NCI-H128 (cell line): ENCODE results near the gene DIS3L2.

Experiments used
- DNase-seq: peaks from one replicate; lab custom pipeline; 2025; ENCODE audit not compliant: unreplicated experiment; lab: John Stamatoyannopoulos, UW

Gene DIS3L2

DNA sequence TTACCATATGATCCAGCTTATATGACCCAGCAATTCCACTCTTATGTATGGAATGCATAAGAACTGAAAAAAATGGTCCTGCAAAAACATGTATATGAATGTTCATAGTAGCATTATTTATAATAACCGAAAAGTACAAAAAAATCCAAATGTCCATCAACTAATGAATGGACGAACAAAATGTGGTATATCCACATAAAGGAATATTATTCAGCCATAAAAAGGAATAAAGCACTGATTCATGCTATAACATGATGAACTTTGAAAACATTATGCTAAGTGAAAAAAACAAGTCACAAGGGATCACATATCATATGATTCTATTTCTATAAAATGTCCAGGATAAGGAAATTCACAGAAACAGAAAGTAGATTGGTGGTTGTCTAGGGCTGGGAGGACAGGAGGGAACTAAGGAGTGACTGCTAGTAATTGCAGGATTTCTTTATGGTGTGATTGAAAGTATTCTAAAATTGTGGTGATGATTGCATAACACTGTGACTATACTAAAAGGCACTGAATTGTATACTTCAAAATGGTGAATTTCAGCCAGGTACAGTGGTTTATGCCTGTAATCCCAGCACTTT lies 10.0 kb upstream of the DIS3L2 start:
- no peak for DNase-seq

DNA sequence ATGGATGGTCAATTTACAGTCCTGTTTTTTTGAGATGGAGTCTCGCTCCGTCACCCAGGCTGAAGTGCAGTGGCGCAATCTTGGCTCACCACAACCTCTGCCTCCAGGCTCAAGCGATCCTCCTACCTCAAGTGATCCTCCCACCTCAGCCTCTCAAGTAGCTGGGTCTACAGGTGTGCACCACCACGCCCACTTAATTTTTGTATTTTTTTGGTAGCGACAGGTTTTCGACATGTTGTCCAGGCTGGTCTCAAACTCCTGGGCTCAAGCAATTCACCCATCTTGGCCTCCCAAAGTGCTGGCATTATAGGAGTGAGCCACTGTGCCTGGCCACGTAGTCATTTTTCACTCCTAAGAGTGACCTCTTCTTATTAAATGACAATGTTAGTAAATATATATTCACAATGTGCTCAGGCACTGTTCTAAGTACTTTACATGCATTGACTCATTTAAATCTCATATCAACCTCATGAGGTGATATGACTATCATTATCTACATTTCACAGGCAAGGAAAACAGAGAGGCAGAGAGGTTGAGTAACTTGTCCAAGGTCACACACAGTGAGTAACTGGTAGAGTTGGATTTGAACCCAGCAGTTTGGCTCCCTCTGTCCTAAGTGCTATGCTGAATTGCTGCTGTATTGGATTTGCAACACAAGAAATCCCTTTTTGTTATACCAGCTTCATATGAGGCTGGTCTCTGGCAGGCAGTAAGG lies 5.6 kb upstream of the DIS3L2 start:
- DNase-seq, result no peak

DNA sequence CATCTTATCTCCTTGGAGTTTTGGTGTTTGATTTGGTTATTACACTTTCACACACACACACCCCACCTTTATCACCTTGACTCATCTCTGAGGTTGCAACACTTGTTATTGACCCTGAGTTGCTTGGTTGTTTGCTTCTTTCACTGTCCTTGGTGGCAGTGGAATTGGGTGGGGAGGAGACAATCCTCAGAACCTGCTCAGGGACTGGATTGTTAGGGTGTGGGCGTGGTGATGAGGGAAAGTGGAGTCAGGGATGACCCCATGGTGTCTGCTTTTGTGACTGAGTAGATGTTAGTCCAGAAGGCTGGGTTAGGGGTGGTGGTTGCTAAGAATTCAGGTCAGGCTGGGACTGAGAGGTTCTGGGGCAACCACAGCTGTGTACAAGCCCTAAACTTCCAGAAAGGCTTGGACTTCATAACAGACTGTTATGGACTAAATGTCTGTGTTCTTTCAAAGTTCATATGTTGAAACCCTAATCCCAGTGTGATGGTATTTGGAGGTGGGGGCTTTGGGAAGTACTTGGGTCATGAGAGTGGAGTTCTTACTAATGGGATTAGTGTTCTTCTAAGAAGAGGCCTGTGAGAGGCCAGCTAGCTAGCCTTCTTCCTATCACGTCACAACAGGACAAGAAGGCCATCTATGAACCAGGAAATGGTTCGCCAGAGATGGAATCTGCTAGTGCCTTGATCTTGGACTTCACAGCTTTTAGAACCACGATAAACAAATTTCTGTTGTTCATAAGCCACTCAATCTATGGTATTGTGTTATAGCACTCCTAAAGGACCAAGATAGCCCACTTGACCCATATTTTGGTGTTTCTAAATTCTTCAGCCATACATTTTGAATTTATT lies 3.4 kb upstream of the DIS3L2 start:
- DNase-seq, result no peak

DNA sequence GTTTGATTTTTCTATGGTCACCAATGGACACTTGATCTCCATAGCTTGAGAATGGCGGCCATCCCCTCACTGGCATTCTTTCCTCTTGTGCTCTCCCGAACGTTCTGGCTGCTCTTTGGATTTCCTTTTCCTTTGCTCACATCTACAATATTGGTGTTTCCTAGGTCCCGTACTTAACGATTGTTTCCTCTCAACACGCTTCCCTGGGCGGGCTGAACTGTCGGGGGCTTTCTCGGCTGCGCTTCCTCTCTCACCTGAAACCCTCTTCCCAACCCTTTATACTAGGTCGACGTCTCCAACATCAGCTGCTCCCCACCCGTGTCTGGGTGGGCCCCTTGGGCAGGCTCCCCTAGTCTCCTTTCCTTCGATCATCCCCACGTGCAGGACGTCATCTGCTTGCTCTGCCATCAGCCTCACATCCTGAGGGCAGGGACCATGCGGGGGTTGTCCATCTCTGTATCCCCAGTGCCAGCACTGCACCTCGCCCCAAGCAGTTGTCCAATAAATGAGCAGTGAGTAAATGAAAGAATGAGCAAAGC lies 634 bp upstream of the DIS3L2 start:
- DNase-seq, result no peak

DNA sequence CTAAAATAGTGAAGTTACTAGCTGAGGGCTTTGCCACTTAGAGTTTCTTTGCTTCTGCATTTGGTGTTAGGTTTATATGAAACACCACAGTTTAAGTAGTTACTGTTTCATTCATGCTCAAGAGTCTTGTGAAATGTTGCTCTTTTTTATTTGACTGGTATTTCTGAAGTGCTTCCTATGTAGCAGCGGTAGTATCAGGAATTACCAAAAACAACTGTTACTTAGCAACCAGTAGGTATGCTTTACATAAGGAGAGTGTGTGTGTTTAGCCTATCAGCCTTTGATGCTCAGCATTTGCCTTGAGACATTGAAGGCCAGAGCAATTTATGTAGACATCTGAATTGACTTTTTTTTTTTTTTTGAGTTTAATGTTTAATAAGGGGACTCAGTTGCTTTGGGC lies 3.6 kb downstream of the DIS3L2 start:
- DNase-seq, result no peak

DNA sequence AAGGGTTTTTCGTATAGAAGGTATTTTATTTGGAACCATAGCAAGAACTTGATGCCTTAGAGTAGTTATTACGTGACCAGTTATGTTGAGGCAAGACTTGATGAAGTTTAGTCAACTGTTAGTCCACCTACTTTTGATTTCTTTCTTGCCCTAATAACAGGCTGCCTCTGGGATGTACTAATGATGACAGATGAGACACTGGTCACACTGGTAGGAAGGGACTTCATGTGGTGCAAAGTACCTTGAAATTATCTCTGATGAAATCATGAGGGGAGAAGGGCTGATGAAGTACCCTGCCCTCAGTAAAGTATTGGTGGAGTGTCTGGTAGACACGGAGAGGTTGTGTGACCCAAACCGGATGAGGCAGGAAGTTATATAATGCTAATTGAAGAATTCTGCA lies 5.4 kb downstream of the DIS3L2 start:
- no peak for DNase-seq

DNA sequence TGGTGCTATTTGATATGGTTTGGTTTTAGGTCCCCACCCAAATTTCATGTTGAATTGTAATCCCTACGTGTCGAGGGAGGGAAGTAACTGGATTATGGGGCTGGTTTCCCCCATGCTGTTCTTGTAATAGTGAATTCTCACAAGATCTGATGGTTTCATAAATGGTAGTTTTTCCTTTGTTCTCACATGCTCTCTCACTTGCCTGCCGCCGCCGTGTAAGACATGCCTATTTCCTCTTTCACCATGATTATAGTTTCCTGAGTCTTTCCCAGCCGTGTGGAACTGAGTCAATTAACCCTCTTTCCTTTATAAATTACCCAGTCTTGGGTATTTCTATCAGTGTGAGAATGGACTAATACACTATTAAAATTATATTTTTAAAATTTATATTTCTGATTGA lies 7.3 kb downstream of the DIS3L2 start:
- DNase-seq, result no peak

DNA sequence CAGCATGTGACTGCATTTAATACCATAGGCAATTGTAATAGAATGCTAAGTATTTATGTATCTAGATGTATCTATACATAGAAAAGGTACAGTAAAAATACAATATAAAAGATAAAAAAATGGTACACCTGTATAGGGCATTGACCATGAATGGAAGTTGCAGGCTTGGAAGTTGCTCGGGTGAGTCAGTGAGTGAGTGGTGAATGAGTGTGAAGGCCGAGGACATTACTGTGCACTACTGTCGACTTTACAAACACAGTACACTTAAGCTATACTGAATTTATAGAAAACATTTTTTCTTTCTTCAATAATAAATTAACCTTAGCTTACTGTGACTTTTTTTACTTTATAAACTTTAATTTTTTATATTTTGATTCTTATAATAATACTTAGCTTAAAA lies 8.9 kb downstream of the DIS3L2 start:
- DNase-seq, result no peak

DNA sequence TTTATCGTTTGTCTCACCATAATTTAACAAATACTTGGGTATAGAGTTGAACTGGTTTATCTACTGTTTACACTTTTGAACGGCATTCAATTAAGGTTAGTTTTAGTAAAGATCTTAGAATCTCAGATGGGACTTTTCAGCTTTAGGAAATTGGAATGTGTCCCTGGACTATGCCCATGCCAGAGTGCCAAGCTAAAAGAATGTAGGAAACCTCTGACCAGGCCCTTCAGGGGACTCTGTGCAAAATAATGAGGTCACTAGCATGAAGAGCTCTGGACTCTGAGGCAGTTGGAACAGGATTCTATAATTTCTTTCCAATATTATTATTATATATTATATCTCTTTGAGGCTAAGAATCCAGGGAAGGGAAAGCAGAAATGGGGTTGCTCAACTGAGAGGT lies 13.5 kb downstream of the DIS3L2 start:
- no peak for DNase-seq

DNA sequence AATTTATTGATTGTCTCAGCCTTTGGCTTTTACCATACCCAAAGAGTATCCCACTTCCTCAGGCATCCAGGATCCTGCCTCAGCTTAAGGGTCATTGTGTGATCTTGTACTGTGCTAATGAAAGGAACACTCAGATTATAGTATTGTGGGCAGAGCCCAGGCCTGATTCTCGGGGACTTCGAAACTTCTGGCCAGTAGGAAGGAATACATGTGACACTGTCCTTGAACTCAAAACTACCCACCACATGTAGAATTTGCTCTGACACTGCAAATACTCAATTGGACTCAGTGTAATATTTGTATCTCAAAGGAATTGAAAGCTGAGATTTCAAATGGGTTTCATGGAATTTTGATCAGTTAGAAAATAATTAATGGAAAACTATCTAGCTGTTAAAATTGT lies 15.9 kb downstream of the DIS3L2 start:
- DNase-seq, result no peak

DNA sequence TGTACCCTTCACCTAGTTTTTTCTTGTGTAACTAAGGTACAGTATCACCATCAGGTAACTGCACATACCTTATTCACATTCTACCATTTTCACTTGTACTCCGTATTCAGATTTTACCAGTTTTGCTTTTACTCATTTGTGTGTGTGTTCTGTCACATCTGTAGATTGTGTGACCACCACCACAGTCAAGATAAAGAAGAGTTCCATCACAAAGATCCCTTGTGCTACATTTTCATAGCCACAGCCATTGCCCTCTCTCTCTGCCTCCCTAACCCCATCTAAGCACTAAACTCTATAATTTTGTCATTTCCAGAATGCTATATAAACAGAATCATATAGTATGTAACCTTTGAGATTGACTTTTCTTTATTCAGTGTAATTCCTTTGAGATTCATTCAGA lies 23.5 kb downstream of the DIS3L2 start:
- no peak for DNase-seq

DNA sequence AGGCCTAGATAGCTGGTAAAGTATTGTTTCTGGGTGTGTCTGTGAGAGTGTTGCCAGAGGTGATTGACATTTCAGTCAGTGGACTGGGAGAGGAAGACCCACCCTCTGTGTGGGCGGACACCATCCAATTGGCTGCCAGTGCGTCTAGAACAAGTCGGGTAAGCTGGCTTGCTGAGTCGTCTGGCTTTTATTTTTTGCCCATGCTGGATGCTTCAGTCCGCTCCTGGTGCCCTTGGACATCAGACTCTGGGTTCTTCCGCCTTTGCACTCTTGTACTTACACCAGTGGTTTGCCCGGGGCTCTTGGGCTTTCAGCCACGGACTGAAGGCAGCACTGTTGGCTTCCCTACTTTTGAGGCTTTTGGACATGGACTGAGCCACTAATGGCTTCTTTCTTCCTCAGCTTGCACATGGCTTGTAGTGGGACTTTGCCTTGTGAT lies 24.3 kb downstream of the DIS3L2 start:
- no peak for DNase-seq

DNA sequence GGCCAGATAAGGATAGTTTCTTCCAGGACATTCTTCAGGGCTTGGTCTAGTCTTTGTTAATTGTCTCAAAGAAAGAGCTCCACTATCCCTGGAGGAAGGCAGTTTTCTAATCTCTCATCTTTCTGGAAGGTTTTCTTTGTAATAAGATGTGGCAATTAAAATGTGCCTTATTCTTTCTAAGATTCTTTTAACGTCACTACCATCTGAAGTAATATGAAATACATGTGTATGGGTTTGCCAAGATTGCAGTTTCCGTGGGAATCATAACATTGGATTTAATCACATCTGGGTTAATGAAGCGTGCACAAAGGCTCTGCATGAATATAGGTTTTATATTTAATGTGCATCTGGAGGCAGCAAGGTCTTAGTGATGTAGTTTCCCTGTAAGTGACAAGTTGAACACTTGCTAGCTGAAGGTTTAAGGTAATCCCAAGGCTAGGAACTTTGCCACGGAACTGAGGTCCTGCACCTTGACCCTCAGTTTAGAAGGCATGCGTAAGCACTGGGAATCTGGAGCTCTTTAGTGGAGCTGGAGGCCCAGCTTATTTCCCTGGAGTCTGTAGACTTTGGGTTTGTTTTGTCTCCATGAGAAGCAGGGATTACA lies 25.7 kb downstream of the DIS3L2 start:
- DNase-seq, result no peak

DNA sequence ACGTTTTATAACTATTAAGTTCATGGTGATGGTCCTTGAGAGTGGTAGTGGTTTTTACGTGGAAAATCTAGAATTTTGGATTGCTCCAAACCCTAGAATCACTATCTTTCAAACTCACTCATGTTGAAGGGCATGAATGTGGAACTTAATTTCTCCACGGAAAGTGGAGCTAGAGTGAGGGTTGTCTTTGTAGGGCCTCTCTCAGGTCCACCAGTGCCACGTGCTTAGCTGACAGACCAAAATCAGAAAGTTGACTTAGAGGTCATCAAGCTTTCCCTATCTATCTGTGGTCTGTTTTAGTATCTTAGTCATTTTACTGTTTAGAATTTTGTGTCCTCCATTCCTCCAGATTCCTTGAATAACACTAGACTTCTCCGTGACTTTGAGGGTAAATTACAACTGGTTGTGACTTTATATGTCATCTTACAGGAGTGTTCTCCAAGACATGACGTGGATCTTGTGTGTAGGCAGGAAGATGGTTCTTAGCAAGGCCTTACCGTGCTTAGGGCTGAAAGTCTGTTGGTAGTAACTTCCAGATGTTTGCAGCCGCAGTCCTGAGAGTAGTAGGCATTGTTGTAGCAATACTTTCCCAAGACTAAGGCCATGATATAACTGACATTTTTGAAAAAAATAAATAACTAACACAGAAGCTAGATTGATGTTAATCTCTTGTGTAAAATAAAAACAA lies 26.8 kb downstream of the DIS3L2 start:
- no peak for DNase-seq

DNA sequence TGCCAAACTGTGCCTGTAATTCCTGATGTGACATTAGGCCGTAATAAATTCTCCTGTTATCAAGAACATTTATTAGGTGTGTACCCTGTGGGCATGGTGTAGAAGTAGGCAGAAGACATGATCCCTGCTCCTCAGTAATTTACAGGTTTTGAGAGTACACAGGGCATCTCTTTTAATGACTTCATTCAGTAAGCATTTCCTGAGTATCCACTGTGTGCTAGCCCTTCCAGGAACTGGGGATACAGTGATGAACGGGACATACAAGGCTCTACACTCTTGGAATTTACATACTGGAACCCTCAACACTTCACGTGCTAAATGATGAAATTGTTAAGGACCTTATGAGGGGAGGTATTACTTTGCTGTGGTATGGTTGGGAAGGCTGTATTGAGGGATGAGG lies 30.2 kb downstream of the DIS3L2 start:
- no peak for DNase-seq

DNA sequence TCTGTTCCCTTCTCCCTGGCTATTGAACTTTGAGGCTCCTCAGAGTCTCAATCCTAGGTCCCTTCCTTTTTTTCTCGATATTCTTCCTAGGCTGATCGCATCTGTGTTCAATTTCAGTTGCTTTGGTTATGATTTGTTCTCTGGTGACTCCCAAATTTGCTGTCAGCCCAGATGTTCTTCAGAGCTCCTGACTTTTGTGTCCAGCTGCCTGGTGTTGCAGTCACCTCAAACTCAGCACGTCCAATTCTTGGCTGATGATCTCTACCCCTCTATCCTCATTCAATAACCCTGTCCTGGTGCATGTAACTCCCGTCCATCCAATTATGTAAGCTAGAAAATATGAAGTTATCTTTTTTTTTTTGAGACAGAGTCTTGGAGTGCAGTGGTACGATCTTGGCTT lies 31.4 kb downstream of the DIS3L2 start:
- DNase-seq, result no peak

DNA sequence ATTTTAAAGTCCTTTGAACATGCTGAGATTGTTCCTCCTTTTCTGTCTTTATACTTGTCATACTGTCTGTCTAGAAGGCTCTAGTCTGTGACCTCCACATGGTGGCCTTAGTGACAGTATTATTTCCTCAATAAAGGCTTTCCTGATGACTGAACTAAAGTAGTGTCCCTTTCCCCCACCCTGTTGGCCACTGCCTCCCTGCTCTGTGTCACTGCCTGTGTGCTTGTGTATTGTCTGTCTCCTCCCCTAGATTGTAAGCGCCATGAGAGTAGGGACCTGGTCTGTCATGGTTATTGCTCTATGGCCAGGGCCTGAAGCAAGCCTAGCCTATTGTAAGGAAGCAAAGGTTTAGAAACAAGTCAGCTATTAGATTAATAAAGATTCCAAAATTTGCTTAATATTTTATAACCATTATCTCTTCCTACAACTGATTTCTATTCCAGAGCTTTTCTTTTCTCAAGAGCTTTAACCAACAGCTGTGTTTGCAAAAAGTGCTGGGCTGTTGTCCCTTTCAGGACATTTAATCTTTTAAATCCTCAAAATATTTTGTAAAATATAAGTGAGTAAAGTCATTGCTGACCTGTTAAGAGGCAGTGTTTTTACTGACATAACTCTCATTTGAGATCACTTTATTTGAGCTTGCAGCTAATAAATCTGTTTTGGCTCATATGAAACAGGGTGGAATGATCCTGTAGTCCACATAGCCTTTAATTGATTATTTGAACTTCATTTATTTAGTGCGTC lies 35.5 kb downstream of the DIS3L2 start:
- DNase-seq, result no peak

DNA sequence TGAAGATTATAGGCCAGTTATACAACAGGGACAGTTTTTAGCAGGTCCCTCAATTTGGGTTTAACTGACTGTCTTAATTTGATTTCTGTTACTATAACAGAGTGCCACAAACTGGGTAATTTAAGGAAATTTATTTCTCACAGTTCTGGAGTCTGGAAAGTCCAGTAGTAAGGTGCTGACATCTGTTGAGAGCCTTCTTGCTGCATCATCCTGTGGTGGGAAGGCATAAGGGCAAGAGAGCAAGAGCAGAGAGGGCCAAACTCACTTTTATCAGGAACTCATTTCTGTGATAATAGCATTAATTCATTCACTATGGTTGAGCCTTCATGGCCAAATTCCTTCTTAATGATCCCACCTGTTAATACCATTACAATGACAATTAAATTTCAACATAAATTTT lies 36.5 kb downstream of the DIS3L2 start:
- DNase-seq, result no peak

DNA sequence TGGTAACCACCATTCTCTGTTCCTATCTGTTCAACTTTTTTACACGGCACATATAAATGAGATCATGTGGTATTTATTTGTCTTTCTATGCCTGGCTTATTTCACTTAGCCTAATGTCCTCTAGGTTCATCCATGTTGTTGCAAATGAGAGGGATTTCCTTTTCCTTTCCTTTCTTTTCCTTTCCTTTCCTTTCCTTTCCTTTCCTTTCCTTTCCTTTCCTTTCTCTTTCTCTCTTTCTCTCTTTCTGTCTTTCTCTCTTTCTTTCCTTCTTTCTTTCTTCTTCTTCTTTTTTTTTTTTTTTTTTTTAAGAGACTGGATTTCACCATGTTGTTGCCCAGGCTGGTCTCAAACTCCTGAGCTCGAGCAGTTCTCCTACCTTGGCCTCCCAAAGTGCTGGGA lies 38.9 kb downstream of the DIS3L2 start:
- no peak for DNase-seq

DNA sequence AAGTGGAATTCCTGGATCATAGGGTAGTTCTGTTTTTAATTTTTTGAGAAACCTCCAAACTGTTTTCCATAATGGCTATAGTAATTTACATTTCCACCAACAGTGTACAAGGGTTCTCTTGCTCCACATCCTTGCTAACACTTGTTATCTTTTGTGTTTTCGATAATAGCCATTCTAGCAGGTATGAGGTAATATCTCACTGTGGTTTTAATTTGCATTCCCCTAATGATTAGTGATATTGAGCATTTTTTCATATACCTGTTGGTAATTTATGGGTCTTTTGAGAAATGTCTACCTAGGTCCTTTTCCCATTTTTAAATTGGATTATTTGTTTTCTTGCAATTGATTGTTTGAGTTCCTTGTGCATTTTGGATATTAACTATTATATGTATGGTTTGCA lies 39.6 kb downstream of the DIS3L2 start:
- no peak for DNase-seq
